Transverse colon (tissue), 3 donors: ENCODE data around the gene TST.

Experiments used
- CTCF ChIP-seq, 5 experiments: fragments of 200-600 bp in 3 of 5; fragments of 450-650 bp in 2 of 5; sonication (generic) in 3 of 5; IDR thresholded peaks; 1 replicate in 2 of 5; 2 replicates in 3 of 5; pipeline ENCODE4 v1.5.1; 2016 to 2017; ENCODE audit warnings: antibody characterized with exemption in 5 of 5, inconsistent platforms in 3 of 5, mild to moderate bottlenecking in 2 of 5, moderate library complexity in 1 of 5
- EP300 ChIP-seq: sonication (generic); formaldehyde crosslinking; IDR thresholded peaks from one replicate; pipeline ENCODE4 v1.6.1; 2017; ENCODE audit warnings: antibody characterized with exemption, low read depth
- POLR2A ChIP-seq: fragments of 450-650 bp; IDR thresholded peaks from one replicate; pipeline ENCODE4 v1.6.1; 2016; ENCODE audit warnings: antibody characterized with exemption, mild to moderate bottlenecking, moderate library complexity

GRCh38 chr22:37028692-37029674 is 9.7 kb upstream of the TST start:
- TF ChIP-seq CTCF (IDR thresholded peaks at IDR 0.05) = no peak
- TF ChIP-seq POLR2A = no peak
- TF ChIP-seq EP300 = no peak
